ENCODE measurements around the gene NFKBIL1.

The NFKBIL1 gene

DNA sequence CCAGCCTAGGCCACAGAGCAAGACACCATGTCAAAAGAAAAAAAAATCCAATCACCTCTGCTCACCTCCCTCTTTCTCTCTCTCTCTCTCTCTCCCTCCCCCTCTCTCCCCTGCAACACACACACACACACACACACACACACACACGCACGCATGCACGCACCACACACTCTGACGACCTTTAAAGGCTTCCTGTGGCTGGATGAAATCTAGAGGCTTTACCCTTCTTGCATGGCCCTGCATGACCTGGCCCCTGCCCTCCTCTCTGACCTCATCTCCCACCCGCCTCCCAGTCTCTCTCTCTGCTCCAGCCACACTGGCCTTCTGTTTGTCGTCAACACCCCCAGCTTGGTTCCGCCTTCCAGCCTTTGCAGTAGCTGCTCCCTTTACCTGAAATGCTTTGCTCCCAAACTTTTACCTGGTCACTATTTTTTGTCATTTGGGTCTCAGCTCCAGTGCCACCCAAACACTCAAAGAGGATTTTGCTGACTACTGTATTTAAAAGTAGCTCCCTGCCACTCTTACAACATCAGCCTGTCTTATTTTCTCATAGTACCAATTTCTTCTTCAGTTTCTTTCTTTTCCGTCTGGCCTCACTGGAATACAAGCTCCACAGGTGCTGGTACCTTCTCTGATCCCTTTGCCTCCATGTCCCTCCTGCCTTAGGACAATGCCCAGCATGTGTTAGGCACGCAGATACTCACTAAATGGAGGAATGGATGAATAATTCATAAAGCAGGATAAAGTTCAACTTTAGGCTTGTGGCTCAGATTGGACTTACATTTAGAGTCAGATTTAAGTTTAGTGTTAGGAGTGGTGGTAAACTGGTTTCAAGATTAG lies 20.3 kb downstream of the NFKBIL1 start:
- DNase-seq = no peak

DNA sequence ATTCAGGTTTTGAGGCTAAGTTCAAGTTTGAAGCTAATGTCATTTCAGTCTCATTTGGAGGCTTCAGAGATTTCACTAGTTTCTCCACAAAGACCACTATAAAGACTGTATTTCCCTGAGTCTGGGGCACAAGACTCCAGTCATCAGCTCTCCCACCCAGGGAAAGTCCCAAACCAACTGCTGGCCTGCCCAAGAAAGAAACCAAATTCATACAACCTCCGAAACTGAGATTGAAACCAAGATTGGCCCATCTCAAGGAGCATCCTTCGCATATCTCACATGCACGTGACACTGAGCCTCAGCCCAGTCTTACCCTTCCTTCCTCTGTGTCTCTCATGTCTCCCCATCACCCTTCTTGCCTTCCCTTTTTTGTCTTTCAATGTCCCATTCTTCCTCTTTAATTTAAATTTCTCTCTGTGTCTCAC lies 21.1 kb downstream of the NFKBIL1 start:
- DNase-seq = no peak

DNA sequence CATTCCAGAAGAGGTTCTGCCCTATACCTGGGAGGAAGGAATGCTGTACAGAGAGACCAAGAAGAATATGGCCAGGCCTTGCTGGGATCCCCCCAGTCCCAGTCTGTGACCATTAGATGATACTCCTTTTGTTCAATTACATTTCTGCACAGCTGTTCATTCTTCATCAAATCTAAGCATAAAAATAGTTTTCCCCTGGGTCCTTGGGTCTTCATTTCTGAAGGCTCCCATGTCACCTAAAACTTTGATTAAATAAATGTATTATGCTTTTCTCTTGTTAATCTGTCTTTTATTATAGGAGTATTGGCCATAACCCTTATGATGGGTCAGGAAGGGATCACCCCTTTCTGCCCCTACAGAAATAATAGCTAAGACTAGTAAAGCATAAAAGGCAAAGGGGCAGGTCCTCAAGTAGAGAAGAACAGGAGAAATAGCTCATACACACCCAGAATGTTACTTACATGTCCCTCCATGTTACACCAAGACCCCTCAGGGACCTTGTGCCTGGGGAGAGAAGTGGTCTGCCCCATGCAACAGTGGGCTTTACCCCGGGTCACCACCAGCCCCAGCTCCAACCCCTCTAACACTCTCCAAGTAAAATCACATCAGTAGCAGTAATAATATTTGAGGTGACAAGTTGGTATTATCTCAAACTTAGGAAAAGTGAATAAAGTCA lies 22.6 kb downstream of the NFKBIL1 start:
- no peak for DNase-seq

GRCh38 chr6:31572041-31572911 lies 24.9 kb downstream of the NFKBIL1 start, which contains the start of gene LTA:
Gene LTA, plus strand, starts transcription at chr6:31572289. Its CDS starts 454 bp downstream, at chr6:31572743.
- no peak for DNase-seq

- DNase-seq = no peak
Measured at GRCh38 chr6:31573239-31574105, 26.1 kb downstream of the NFKBIL1 start.

DNA sequence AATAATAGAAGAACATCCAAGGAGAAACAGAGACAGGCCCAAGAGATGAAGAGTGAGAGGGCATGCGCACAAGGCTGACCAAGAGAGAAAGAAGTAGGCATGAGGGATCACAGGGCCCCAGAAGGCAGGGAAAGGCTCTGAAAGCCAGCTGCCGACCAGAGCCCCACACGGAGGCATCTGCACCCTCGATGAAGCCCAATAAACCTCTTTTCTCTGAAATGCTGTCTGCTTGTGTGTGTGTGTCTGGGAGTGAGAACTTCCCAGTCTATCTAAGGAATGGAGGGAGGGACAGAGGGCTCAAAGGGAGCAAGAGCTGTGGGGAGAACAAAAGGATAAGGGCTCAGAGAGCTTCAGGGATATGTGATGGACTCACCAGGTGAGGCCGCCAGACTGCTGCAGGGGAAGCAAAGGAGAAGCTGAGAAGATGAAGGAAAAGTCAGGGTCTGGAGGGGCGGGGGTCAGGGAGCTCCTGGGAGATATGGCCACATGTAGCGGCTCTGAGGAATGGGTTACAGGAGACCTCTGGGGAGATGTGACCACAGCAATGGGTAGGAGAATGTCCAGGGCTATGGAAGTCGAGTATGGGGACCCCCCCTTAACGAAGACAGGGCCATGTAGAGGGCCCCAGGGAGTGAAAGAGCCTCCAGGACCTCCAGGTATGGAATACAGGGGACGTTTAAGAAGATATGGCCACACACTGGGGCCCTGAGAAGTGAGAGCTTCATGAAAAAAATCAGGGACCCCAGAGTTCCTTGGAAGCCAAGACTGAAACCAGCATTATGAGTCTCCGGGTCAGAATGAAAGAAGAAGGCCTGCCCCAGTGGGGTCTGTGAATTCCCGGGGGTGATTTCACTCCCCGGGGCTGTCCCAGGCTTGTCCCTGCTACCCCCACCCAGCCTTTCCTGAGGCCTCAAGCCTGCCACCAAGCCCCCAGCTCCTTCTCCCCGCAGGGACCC lies 27.0 kb downstream of the NFKBIL1 start:
- no peak for DNase-seq

DNA sequence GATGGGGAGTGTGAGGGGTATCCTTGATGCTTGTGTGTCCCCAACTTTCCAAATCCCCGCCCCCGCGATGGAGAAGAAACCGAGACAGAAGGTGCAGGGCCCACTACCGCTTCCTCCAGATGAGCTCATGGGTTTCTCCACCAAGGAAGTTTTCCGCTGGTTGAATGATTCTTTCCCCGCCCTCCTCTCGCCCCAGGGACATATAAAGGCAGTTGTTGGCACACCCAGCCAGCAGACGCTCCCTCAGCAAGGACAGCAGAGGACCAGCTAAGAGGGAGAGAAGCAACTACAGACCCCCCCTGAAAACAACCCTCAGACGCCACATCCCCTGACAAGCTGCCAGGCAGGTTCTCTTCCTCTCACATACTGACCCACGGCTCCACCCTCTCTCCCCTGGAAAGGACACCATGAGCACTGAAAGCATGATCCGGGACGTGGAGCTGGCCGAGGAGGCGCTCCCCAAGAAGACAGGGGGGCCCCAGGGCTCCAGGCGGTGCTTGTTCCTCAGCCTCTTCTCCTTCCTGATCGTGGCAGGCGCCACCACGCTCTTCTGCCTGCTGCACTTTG lies 28.0 kb downstream of the NFKBIL1 start, which contains the start of gene TNF:
TSS of gene TNF (plus strand) at position 231 of the 567 bp plus-strand sequence. CDS start at position 408, 177 bp downstream.
- no peak for DNase-seq

DNA sequence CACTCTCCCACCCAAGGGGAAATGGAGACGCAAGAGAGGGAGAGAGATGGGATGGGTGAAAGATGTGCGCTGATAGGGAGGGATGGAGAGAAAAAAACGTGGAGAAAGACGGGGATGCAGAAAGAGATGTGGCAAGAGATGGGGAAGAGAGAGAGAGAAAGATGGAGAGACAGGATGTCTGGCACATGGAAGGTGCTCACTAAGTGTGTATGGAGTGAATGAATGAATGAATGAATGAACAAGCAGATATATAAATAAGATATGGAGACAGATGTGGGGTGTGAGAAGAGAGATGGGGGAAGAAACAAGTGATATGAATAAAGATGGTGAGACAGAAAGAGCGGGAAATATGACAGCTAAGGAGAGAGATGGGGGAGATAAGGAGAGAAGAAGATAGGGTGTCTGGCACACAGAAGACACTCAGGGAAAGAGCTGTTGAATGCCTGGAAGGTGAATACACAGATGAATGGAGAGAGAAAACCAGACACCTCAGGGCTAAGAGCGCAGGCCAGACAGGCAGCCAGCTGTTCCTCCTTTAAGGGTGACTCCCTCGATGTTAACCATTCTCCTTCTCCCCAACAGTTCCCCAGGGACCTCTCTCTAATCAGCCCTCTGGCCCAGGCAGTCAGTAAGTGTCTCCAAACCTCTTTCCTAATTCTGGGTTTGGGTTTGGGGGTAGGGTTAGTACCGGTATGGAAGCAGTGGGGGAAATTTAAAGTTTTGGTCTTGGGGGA lies 28.7 kb downstream of the NFKBIL1 start:
- no peak for DNase-seq

DNA sequence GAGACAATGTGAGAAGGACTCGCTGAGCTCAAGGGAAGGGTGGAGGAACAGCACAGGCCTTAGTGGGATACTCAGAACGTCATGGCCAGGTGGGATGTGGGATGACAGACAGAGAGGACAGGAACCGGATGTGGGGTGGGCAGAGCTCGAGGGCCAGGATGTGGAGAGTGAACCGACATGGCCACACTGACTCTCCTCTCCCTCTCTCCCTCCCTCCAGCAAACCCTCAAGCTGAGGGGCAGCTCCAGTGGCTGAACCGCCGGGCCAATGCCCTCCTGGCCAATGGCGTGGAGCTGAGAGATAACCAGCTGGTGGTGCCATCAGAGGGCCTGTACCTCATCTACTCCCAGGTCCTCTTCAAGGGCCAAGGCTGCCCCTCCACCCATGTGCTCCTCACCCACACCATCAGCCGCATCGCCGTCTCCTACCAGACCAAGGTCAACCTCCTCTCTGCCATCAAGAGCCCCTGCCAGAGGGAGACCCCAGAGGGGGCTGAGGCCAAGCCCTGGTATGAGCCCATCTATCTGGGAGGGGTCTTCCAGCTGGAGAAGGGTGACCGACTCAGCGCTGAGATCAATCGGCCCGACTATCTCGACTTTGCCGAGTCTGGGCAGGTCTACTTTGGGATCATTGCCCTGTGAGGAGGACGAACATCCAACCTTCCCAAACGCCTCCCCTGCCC lies 29.6 kb downstream of the NFKBIL1 start:
- no peak for DNase-seq

GRCh38 chr6:31577579-31577966 lies 30.2 kb downstream of the NFKBIL1 start:
- DNase-seq = no peak

DNA sequence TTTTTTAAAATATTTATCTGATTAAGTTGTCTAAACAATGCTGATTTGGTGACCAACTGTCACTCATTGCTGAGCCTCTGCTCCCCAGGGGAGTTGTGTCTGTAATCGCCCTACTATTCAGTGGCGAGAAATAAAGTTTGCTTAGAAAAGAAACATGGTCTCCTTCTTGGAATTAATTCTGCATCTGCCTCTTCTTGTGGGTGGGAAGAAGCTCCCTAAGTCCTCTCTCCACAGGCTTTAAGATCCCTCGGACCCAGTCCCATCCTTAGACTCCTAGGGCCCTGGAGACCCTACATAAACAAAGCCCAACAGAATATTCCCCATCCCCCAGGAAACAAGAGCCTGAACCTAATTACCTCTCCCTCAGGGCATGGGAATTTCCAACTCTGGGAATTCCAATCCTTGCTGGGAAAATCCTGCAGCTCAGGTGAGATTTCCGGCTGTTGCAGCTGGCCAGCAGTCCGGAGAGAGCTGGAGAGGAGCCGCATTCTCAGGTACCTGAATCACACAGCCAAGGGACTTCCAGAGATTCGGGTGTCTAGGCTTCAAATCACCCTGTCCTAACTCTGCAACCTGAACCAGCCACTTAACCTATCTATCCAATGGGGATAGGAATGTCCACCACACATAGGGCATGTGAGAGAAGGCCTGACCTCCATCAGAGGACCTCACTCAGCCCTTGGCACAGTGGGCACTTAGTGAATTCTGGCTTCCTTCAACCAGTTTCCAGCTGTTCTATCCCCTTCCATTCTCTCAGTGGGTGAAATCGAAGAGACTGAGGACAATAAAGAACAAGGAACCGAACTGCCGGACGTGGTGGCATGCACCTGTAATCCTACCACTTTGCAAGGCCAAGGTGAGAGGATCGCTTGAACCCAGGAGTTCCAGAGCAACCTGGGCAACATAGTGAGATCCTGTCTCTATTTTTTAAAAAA lies 31.0 kb downstream of the NFKBIL1 start:
- no peak for DNase-seq

- no peak for DNase-seq
Measured at GRCh38 chr6:31579119-31579505, 31.7 kb downstream of the NFKBIL1 start.

- no peak for DNase-seq
Measured at GRCh38 chr6:31579546-31580437, 32.4 kb downstream of the NFKBIL1 start.

DNA sequence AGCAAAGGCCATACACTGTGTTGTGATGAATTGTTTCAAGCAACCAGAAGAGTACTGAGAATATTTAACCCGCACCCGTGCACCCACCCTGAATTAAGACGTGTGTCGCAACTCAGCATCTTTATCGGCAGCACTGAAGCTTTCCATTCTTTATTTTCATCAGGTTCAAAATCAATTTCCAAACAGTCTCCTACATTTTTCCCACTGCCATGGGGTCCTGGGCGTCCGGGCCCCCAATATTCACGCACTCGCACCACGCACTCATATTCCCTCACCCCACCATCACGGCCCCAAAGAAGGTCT lies 33.0 kb downstream of the NFKBIL1 start:
- DNase-seq = no peak

DNA sequence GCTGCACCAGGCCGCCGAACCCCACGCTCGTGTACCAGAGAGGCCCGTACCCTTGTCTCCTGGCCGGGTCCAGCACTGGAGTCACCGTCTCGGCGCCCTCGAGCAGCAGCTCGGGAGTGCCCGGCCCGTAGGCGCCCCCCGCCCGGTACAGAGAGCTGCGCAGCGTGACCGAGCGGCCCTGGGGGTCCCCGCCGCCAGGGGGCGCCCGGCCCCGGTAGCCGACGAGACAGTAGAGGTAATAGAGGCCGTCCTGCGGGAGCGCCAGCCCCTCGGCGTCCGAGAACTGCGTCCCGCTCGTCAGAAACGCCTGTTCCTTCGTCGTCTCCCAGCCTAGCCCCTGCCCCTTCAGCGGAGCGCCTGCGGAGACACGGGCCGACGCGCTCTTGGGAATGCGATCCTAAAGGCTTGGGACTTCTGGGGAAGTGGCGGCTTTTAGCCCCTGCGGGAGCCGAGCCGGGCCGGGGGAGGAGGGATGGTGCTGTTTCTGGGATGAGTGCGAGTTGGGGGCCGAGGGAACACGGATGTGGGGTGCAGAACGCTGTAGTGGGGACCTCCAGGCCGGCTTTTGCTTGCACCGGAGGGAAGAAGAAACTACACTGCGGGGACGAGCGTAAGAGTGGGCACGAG lies 33.5 kb downstream of the NFKBIL1 start:
- peak; percentile 54 for DNase-seq

DNA sequence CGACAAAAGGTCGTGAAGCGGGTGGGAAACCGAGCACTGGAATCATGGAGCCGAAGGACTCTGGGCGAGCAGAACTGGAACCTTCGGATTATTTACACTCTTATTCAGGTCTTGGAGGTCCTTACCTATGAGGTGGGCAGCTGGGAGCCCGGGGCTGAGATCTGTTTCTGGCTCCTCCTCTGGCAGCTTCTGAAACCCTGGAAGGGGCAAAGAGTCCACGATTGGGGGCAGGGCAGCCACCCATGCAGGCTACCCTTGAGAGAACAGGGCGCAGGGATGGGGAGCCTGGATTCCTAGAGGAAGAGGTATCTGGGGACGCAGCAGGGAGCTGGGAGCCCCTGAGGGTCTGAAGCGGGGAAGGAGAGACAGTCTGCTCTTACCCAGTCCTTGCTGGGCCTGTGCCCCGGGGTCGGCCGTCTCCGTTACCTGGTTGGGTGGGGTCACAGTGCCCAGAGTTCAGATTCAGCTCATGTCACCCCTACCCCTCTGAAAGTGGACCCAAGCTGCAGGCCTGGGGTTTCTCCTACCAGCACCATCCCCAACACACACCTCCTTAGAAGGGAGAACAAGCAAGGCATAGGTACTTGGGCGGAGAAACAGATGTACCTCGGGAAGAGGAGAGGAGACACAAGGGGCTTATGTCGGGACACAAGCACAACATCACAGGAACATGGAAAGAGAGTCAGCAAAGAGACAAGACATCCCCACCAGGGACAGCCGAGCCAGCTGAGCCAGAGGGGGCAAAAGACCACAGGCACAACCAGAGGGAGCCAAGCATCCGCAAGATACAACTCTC lies 34.2 kb downstream of the NFKBIL1 start:
- no peak for DNase-seq
